ENCODE data around the gene SUPT7L.

SUPT7L gene

DNA sequence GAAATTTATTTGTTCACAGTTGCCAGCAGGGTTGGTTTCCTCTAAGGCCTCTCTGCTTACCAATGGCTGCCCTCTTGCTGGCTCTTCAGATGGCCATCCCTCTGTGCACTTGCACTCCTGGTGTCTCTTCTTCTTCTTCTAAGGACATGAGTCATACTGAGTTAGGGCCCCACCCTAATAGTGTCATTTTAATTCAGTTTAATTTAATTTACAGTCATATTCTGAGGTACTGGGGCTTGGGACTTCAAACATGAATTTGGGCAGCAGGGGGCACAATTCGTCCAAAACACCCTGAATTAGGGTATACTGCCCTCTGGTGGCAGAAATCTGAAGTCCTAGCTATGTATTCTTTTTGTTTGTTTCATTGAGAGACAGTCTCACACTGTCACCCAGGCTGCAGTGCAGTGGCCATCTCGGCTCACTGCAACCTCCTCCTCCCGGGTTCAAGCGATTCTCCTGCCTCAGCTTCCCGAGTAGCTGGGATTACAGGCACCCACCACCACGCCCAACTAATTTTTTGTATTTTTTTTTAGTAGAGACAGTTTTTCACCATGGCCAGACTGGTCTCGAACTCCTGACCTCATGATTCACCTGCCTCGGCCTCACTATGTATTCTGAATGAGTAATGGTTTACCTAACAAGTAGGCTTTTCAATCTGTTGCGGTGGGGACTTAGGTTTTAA is 20.1 kb upstream of the SUPT7L start:
- peak; percentile 86 for ATAC-seq
- TF ChIP-seq ARNTL (CRISPR knock-in tag; IDR thresholded peaks at IDR 0.05; ENCODE audit: borderline replicate concordance, low read depth) (no peak), TCF4 (CRISPR knock-in tag; IDR thresholded peaks at IDR 0.05; ENCODE audit: borderline replicate concordance) (no peak), GLIS3 (CRISPR knock-in tag; IDR thresholded peaks at IDR 0.05) (no peak), TOX (CRISPR knock-in tag; IDR thresholded peaks at IDR 0.05; ENCODE audit: borderline replicate concordance) (no peak), CSDC2 (CRISPR knock-in tag; IDR thresholded peaks at IDR 0.05) (peak; percentile 96), ZC3H10 (CRISPR knock-in tag; IDR thresholded peaks at IDR 0.05) (no peak), ZNF8 (CRISPR knock-in tag; IDR thresholded peaks at IDR 0.05) (no peak), ISL1 (CRISPR knock-in tag; IDR thresholded peaks at IDR 0.05) (peak; percentile 71), PPARA (CRISPR knock-in tag; IDR thresholded peaks at IDR 0.05; ENCODE audit: borderline replicate concordance) (no peak; the same call in 1 of the 2 replicates), BACH2 (CRISPR knock-in tag; IDR thresholded peaks at IDR 0.05; ENCODE audit: borderline replicate concordance) (no peak), ZNF565 (CRISPR knock-in tag; conservative IDR thresholded peaks at IDR 0.05; ENCODE audit: low read depth) (0 out of 2 replicates have a peak, but pooled peaks have one; percentile 6), ZFP3 (CRISPR knock-in tag; IDR thresholded peaks at IDR 0.05) (peak; percentile 83), SNAI2 (CRISPR knock-in tag; IDR thresholded peaks at IDR 0.05) (peak; percentile 94), OSR1 (CRISPR knock-in tag; IDR thresholded peaks at IDR 0.05) (no peak), ZFP30 (CRISPR knock-in tag; IDR thresholded peaks at IDR 0.05) (no peak), ESRRG (CRISPR knock-in tag; IDR thresholded peaks at IDR 0.05) (peak; percentile 72; the same call in 1 of the 2 replicates), RARB (CRISPR knock-in tag; IDR thresholded peaks at IDR 0.05) (peak; percentile 49; the same call in 1 of the 2 replicates), ZNF70 (CRISPR knock-in tag; IDR thresholded peaks at IDR 0.05) (0 out of 2 replicates have a peak, but pooled peaks have one; percentile 0)
- TF ChIP-seq, protein P1, sequence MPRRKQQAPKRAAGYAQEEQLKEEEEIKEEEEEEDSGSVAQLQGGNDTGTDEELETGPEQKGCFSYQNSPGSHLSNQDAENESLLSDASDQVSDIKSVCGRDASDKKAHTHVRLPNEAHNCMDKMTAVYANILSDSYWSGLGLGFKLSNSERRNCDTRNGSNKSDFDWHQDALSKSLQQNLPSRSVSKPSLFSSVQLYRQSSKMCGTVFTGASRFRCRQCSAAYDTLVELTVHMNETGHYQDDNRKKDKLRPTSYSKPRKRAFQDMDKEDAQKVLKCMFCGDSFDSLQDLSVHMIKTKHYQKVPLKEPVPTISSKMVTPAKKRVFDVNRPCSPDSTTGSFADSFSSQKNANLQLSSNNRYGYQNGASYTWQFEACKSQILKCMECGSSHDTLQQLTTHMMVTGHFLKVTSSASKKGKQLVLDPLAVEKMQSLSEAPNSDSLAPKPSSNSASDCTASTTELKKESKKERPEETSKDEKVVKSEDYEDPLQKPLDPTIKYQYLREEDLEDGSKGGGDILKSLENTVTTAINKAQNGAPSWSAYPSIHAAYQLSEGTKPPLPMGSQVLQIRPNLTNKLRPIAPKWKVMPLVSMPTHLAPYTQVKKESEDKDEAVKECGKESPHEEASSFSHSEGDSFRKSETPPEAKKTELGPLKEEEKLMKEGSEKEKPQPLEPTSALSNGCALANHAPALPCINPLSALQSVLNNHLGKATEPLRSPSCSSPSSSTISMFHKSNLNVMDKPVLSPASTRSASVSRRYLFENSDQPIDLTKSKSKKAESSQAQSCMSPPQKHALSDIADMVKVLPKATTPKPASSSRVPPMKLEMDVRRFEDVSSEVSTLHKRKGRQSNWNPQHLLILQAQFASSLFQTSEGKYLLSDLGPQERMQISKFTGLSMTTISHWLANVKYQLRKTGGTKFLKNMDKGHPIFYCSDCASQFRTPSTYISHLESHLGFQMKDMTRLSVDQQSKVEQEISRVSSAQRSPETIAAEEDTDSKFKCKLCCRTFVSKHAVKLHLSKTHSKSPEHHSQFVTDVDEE (CRISPR knock-in tag; IDR thresholded peaks at IDR 0.05): no peak
- TF ChIP-seq, protein P2, sequence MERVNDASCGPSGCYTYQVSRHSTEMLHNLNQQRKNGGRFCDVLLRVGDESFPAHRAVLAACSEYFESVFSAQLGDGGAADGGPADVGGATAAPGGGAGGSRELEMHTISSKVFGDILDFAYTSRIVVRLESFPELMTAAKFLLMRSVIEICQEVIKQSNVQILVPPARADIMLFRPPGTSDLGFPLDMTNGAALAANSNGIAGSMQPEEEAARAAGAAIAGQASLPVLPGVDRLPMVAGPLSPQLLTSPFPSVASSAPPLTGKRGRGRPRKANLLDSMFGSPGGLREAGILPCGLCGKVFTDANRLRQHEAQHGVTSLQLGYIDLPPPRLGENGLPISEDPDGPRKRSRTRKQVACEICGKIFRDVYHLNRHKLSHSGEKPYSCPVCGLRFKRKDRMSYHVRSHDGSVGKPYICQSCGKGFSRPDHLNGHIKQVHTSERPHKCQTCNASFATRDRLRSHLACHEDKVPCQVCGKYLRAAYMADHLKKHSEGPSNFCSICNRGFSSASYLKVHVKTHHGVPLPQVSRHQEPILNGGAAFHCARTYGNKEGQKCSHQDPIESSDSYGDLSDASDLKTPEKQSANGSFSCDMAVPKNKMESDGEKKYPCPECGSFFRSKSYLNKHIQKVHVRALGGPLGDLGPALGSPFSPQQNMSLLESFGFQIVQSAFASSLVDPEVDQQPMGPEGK (CRISPR knock-in tag; IDR thresholded peaks at IDR 0.05; ENCODE audit: borderline replicate concordance): peak; percentile 77; the same call in 1 of the 2 replicates
- TF ChIP-seq, protein P3, sequence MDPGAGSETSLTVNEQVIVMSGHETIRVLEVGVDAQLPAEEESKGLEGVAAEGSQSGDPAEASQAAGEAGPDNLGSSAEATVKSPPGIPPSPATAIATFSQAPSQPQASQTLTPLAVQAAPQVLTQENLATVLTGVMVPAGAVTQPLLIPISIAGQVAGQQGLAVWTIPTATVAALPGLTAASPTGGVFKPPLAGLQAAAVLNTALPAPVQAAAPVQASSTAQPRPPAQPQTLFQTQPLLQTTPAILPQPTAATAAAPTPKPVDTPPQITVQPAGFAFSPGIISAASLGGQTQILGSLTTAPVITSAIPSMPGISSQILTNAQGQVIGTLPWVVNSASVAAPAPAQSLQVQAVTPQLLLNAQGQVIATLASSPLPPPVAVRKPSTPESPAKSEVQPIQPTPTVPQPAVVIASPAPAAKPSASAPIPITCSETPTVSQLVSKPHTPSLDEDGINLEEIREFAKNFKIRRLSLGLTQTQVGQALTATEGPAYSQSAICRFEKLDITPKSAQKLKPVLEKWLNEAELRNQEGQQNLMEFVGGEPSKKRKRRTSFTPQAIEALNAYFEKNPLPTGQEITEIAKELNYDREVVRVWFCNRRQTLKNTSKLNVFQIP (CRISPR knock-in tag; IDR thresholded peaks at IDR 0.05; ENCODE audit: borderline replicate concordance, low read depth): no peak
- TF ChIP-seq, protein P4, sequence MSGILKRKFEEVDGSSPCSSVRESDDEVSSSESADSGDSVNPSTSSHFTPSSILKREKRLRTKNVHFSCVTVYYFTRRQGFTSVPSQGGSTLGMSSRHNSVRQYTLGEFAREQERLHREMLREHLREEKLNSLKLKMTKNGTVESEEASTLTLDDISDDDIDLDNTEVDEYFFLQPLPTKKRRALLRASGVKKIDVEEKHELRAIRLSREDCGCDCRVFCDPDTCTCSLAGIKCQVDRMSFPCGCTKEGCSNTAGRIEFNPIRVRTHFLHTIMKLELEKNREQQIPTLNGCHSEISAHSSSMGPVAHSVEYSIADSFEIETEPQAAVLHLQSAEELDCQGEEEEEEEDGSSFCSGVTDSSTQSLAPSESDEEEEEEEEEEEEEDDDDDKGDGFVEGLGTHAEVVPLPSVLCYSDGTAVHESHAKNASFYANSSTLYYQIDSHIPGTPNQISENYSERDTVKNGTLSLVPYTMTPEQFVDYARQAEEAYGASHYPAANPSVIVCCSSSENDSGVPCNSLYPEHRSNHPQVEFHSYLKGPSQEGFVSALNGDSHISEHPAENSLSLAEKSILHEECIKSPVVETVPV (CRISPR knock-in tag; IDR thresholded peaks at IDR 0.05): no peak; the same call in 1 of the 2 replicates
- TF ChIP-seq, protein P5, sequence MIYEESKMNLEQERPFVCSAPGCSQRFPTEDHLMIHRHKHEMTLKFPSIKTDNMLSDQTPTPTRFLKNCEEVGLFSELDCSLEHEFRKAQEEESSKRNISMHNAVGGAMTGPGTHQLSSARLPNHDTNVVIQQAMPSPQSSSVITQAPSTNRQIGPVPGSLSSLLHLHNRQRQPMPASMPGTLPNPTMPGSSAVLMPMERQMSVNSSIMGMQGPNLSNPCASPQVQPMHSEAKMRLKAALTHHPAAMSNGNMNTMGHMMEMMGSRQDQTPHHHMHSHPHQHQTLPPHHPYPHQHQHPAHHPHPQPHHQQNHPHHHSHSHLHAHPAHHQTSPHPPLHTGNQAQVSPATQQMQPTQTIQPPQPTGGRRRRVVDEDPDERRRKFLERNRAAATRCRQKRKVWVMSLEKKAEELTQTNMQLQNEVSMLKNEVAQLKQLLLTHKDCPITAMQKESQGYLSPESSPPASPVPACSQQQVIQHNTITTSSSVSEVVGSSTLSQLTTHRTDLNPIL (CRISPR knock-in tag; IDR thresholded peaks at IDR 0.05; ENCODE audit: low read depth): peak; percentile 49; the same call in 1 of the 2 replicates

DNA sequence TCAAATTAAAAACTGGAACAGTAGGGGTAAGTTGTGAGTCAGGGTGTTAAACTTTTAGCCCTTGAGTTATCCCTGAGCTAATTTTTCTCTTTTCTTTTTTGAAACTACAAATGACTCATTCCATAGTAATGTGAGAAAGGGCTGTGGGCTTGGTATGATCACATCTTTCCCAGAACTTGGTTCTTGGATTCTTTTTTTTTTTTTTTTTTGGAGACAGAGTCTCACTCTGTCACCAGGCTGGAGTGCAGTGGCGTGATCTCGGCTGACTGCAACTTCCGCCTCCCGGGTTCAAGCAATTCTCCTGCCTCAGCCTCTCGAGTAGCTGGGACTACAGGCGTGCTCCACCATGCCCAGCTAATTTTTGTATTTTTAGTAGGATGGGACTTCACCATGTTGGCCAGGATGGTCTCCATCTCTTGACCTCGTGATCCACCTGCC is 18.9 kb upstream of the SUPT7L start:
- ATAC-seq: peak; percentile 74
- TF ChIP-seq ISL1 (CRISPR knock-in tag; IDR thresholded peaks at IDR 0.05) (0 out of 2 replicates have a peak, but pooled peaks have one; percentile 21), CSDC2 (CRISPR knock-in tag; IDR thresholded peaks at IDR 0.05) (0 out of 2 replicates have a peak, but pooled peaks have one; percentile 76)

Data from SK-N-SH treated with all-trans-retinoic acid at 6 μM for 48 hours (cell line).